ENCODE measurements around the gene EHD2.
"Not testable (repeated sequence)": the region's sequence is repeated elsewhere in the genome, so short reads cannot be mapped to it uniquely, and the experiment has no call there.

EHD2 gene

GRCh38 chr19:47693489-47693888, 19.7 kb upstream of the EHD2 start:
- DNase-seq, result no peak

DNA sequence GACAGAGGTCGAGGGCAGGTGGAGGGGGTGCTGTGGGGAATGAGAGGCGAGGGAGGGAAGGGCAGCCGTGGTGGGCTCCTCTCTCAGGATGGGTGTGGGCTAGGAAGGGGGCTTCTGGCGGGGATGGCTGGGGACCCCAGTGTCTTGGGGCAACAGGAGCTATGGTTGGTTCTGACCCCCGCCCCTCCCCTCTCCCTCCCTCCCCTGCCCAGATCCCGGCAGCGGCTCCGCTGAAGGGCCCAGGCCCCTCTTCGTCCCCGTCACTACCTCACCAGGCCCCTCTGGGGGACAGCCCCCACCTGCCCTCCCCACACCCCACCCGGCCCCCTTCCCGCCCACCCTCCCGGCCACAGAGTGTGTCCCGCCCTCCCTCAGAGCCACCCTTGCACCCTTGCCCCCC, 19.3 kb upstream of the EHD2 start:
- no peak for DNase-seq

GRCh38 chr19:47694466-47695273, 18.6 kb upstream of the EHD2 start:
- DNase-seq, result no peak

DNA sequence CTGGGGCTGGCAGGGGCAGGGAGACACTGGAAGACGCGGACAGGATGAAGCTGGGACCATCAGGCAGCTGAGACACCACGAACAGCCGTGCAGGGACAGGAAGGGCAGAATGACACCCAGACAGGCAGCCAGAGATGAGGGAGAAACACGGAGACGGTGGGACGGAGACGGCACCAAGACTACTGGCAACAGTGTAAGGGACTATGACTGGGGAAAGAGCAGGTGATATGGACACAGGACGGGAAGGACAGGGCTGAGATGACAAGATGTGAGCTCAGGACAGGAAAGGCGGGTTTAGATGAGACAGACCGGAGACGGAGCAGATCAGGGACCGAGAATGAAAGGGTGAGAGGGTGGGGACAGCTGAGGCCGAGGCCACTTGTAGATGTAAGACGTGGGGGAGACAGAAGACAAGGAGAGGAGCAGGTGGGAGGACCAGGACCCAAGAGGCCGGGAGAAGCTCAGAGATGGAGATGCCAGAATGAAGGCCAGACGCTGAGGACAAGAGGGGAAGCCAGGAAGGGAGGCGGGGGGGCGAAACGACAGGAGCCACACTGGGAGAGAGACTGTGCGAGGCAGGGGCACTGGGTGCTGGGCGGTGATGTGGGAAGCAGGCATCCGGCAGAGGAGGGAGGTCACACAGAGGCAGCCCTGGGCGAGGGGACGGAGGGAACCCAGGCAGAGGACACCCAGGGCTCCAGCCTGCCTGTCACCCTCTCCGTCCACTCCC, 17.5 kb upstream of the EHD2 start:
- DNase-seq, result no peak

DNA sequence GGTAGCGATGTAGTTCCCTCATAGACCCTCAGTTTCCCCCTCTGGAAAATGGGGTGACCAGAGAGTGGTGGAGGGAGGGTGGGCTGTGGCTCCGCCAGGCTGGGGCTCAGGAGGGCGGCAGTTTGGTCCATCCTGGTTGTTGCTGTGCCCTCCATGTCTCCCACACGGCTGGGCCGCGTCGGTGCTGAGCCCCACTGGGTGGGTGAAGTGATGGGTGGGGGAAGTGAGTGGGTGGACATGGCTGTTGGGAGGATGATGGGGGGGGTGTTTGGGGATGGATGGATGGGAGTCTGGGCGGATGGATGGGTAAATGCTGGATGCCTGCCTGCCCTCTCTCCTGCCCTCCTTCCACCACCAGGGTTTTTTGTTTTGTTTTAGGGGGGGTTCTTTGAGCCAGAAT, 16.6 kb upstream of the EHD2 start:
- DNase-seq, result no peak

- DNase-seq, result peak; percentile 32
Measured at GRCh38 chr19:47697863-47698609, 15.2 kb upstream of the EHD2 start.

DNA sequence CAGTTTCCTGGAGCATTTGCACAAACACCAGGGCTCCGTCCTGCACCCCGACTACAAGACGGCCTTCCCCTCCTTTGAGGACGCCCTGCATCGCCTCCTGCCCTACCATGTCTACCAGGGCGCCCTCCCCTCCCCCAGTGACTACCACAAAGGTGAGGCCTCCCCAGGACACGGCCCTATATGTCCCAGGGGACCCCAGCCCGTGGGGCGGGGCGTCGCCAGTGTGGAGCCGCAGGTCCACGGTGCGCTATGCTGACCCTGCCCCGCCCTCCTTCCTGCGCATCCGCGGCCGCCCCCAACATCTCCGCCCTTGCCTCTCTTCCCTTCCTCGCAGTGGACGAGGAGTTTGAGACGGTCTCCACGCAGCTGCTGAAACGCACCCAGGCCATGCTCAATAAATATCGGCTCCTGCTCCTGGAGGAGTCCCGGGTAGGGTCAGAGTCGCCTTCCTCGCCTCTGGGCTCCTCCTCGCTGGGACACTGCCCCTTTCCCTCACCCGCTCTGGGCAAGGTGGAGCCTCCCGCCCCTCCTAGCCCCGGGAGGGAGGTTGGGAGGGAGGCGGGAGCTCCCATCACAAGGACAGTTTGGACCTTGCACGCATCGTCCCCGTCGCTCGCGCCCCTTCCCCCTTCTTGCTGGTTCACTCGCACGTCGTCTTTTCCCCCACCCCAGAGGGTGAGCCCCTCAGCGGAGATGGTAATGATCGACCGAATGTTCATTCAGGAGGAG, 14.4 kb upstream of the EHD2 start:
- DNase-seq, result no peak

- DNase-seq, result peak; percentile 18
Measured at GRCh38 chr19:47699360-47699917, 13.8 kb upstream of the EHD2 start.

DNA sequence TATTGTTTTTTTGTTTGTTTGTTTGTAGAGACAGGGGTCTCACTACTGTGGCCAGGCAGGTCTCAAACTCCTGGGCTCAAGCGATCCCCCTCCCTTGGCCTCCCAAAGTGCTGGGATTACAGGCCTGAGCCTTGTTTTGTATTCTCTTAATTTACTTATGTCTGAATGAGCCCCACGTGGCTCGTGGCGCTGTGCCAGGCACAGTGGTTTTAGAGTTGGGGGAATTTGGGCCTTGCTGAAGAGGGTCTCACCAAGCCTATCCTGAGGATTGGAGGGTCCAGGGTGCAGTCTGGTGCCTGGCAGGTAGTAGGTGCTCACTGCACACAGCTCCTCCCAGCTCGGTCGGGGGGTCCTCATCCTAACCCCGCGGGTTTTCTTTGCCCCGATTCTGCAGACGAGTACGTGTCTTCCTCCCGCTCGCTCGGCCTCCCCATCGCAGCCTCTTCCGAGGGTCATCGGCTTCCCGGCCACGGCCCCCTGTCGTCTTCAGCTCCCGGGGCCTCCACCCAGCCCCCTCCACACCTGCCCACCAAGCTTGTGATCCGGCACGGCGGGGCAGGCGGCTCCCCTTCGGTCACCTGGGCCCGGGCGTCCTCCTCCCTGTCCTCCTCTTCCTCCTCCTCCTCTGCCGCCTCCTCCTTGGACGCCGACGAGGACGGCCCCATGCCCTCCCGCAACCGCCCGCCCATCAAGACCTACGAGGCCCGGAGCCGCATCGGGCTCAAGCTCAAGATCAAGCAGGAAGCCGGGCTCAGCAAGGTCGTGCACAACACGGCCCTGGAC, 12.1 kb upstream of the EHD2 start:
- DNase-seq, result no peak

- no peak for DNase-seq
Measured at GRCh38 chr19:47701717-47702552, 11.3 kb upstream of the EHD2 start.

DNA sequence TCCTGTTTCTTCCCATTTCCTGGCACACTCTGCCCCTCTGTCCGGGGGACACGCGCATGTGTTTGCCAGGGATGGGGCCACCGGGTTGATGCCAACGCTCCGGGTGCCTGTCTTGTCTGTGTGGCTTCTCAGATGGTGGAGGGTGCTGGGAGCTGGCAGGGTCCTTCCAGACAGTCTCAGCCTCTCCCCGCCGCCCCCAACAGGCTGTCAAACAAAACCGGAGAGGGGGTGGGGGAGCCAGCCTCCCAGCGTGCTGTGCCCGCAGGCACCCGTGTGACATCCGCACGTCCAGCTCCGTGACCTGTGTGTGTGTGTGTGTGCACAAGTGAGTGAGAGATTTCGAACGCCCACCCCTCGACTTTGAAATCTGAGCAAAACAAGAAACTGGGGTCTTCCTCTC, 10.6 kb upstream of the EHD2 start:
- no peak for DNase-seq

- DNase-seq, result no peak
Measured at GRCh38 chr19:47703301-47703700, 9.9 kb upstream of the EHD2 start.

DNA sequence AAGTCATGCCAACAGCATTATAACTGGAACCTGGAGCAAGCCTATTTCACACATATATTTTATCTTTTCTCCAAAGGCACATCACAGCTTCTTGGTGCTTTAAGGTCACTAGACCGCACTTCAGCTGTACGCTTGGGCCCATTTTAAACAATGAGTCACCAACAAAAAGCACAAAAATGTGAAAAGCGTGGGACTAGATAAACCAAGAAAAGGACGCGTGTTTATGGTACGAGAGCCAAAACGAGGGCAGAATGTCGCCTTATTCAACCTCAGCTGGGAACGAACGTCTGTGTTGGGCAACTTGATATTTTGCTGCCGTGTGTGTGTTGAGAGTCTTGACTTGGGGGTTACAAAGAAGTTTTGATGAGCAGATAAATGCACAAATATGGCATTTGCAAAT, 9.2 kb upstream of the EHD2 start:
- no peak for DNase-seq

GRCh38 chr19:47704656-47705055, 8.6 kb upstream of the EHD2 start:
- no peak for DNase-seq

DNA sequence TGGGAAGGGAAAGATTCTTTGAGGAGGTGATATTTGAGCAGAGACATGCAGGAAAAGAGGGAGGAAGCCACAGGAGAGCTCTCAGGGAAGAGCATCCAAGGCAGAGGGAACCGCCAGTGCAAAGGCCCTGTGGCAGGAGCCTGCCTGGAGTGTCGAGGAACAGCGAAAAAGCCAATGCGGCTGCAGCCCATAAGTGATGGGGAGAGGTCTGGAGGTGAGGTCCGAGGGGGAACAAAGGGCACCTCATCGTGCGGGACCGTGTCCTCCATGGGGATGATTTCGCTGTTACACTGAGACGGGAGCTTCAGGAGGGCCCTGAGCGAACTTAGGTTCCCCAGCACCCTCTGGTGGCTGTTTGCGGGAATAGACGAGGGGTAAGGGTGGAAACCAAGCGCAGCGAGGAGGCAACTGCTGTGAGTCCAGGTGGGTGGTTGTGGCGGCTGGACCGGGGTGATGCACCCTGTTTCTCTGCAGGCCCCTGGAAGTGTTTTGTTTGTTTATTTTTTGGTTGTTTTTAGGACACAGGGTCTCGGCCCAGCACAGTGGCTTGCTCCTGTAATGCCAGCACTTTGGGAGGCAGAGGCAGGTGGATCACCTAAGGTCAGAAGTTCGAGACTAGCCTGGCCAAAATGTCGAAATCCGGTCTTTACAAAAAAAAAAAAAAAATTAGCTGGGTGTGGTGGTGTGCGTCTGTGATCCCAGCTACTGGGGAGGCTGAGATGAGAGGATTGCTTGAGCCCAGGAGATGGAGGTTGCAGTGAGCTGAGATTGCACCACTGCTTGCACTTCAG, 5.9 kb upstream of the EHD2 start:
- peak; percentile 52 for DNase-seq

- no peak for DNase-seq
Measured at GRCh38 chr19:47711652-47712242, 1.5 kb upstream of the EHD2 start.

DNA sequence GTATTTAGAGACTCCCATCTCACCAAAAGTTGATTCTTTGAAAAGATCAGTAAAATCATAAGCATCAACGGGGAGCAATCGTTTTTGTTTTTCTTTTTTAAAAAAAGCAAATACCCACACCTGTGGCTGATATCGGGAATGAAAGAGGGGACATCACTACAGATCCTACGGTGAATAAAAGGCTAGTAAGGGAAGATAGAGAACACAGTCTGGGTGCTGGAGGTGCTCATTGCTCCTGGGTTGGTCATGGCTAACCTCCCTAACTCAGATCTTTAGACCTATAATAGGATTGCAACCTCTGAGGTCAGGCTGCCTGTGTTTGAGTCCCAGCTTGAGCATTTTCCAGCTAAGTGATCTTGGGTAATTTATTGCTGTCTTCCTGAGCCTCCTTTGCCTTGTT, 1.1 kb downstream of the EHD2 start:
- no peak for DNase-seq

DNA sequence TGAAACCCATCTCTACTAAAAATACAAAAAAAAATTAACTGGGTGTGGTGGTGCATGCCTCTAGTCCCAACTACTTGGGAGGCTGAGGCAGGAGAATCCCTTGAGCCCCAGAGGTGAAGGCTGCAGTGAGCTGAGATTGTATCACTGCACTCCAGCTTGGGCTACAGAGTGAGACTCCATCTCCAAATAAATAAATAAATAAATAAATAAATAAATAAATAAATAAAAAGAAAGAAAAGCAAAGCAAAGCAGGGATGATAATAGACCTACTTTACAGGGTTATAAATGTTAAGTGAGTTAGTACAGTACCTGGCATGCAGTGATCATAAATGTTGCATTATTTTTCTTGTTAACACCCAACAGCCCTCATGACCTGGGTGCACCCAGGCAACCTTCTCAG, 1.6 kb downstream of the EHD2 start:
- DNase-seq, result not testable (repeated sequence)

DNA sequence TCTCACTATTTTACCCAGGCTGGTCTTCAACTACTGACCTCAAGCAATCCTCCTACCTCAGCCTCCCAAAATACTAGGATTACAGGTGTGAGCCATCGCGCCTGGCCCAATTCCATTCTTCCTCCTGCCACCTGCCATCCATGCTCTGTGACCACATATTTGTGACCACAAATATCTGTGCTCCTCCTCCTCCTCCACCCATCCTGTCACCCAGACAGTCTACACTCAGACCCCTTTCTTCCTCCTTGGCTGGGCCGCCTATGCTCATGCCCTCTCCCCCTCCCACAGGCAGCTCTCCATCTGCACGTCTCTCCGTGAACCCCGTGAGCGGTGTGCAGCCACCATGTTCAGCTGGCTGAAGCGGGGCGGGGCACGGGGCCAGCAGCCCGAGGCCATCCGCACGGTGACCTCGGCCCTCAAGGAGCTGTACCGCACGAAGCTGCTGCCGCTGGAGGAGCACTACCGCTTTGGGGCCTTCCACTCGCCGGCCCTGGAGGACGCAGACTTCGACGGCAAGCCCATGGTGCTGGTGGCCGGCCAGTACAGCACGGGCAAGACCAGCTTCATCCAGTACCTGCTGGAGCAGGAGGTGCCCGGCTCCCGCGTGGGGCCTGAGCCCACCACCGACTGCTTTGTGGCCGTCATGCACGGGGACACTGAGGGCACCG, 3.2 kb downstream of the EHD2 start:
- no peak for DNase-seq

Measured in central memory CD4-positive, alpha-beta T cell (primary cell).